Measurements from ENCODE around the gene ARHGAP6.
"Not testable (repeated sequence)": the region's sequence is repeated elsewhere in the genome, so short reads cannot be mapped to it uniquely, and the experiment has no call there.

The ARHGAP6 gene

DNA sequence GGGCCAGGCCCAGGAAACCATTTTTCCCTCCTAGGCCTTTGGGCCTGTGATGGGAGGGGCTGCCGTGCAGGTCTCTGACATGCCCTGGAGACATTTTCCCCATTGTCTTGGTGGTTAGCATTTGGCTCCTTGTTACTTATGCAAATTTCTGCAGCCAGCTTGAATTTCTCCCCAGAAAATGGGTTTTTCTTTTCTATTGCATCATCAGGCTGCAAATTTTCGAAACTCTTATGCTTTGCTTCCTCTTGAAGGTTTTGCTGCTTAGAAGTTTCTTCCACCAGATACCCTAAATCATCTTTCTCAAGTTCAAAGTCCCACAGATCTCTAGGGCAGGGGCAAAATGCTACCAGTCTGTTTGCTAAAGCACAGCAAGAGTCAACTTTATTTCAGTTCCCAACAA is 430.3 kb downstream of the ARHGAP6 start:
- DNase-seq (ENCODE audit: low read depth in 2 of 2), result not testable (repeated sequence)

DNA sequence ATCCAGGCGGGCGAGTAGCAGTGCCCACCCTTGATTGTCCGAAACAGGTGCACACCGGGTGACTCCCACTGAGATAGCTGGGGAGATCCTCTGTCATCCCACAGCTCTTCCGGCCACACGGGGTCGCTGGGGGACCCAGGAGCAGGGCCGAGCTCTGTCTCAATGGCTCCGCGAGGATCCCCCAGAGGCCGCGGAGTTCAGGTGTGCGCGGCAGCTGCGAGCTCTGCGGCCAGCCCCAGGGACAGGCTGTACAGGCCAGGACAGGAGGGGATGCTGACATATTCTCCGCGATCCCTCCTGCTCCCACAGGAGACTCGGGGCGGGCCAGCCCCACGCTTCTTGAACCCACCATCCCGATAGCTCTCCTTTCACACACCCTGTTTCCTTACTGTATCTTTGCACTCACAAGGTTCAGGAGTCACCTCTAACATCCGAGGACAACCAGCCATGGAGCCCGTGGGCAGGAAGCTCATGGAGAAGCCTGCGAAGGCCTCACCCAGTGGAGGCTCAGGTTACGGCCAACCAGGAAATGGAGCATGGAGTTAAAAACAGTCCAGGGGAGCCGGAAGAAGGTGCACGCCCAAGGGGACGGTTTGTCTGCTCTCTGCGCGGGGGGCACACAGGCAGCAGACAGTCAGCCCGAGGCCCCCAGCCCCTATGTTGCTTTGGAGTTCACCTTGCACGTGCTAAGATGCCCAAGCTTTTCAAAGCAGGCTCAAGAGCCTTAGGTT is 450.4 kb downstream of the ARHGAP6 start:
- DNase-seq (ENCODE audit: low read depth in 2 of 2), result no peak

DNA sequence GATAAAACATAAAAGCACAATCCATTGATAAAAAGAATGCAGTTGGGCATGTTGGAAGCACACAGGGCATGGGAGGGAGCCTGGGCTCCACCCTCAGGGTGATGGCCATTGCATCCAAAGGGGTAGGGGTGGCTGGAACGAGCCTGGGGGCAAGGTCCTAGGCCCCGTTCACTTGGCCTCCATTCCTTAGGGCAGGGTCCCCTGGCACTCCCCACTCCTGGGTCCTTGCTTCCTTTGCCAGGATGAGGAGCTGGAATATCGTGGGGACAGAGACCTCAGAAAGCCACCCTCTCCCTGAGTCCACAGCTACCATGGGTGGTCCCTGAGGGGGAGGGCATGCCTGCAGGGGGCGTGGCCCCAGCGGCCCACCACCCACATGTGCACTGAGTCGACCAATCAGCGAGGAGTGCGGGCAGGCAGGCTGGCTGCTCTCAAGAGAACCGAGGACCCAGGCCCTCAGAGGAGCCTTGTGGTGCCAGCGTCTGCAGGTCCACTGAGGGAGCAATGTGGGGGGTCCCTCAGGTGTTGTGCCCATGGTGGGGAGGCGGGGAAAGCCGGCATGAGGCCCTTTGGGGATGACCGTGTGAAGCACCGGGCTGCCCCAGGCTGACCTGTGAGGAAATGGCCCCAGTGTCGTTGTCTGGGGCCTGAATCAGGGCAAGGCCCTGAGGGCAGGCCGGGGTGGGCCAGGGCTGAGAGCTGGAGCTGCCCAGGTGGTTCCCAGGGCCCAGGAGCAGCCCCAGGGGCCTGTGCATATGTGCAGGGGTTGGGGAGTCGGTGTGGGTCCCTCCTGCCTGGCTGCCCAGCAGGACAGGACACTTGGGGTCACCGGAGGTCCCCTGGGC is 451.2 kb downstream of the ARHGAP6 start:
- DNase-seq (ENCODE audit: low read depth in 2 of 2), result no peak

DNA sequence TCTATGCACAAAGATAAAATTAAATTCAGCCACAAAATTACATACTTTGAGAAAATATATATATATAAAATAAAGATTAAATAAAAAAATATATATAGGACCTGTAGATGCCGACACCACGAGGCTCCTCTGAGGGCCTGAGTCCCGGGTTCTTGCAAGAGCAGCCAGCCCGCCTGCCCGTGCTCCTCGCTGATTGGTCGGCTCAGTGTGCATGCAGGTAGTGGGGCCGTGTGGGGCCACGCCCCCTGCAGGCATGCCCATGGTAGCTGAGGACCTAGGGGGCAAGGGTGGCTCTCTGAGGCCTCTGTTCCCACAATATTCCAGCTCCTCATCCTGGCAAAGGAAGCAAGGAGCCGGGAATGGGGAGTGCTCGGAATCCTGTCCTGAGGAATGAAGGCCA is 453.0 kb downstream of the ARHGAP6 start:
- no peak for DNase-seq (ENCODE audit: low read depth in 2 of 2)

DNA sequence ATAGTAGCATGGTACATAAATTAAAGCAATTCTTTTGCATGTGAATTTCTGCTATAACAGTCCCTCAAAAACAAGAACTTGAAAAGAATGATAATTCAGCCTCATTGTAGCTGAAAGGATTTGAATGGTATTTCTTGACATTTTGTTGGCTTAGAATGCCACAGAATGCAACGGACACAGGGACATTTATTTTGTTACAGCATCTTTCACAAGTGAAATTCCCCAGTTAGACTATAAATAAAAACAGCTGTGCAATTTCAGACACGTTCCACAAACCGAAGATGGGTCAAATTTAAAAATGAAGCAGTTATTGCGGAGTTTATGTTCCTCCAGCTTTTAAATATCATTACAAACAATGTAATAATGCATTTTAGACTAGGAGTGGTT is 455.3 kb downstream of the ARHGAP6 start:
- DNase-seq (ENCODE audit: low read depth in 2 of 2), result no peak

DNA sequence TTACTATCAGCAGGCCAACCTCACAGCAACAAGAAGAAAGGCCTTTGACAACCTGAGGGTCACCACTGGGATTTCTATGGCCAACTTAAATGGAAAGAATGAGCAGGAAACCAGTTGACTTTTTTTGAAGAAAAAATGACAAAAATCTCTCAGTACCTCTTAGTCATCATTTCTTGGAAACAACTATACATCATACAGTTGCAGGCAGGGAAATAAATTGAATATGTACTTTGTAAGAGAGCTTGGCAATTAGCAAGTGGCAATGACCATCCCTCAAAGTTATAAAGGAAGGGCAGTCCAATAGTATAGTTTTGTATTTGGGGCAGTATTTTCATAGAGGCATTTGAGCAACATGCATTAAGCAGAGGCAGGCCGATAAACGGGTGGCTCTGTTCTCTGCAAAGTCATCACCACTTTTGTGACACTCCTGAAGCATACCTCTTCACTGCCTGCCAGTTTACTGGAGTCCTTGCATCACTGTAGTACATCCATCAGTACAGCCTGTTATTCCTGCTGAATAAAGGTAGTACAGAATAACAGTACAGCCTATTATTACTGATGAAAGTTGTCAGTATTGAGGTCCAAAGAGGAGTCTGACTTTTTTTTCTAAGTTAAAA is 455.8 kb downstream of the ARHGAP6 start:
- no peak for DNase-seq (ENCODE audit: low read depth in 2 of 2)

DNA sequence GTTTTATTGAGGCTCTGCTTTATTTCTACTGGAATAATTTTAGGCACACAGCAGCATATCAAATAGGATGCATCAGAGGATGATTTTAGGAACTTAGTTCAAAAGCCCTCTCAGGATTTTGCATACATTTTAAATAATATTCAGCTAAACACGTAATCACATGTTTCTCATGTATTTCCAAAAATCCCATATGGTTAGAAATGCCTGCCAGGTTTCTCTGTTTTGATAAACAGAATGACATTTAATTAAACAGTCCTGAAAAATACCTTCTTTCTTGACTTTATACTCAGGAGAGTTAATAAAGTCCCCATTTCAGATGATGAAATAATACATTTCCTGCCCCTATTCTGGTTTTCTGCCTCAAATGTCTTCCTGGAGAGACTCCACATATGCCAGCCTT is 459.0 kb downstream of the ARHGAP6 start:
- DNase-seq (ENCODE audit: low read depth in 2 of 2), result no peak

DNA sequence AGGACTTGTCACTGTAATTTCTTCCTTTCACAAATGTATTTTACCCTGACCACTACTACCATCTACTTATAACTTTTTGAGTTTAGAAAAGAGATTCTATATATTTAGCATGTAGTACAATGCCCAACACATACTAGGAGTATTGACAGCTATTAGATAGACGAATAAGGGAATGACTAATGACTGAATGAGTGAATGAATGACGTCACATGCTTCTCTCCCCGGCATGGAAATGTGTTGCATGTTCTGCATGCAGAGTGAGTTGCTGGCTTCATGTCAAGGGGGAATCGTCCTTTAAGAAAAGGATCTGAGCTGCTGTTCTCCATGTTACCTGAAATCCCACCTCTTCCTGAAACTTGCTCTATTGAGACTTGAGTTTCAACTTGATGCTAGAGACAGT is 459.9 kb downstream of the ARHGAP6 start:
- no peak for DNase-seq (ENCODE audit: low read depth in 2 of 2)

DNA sequence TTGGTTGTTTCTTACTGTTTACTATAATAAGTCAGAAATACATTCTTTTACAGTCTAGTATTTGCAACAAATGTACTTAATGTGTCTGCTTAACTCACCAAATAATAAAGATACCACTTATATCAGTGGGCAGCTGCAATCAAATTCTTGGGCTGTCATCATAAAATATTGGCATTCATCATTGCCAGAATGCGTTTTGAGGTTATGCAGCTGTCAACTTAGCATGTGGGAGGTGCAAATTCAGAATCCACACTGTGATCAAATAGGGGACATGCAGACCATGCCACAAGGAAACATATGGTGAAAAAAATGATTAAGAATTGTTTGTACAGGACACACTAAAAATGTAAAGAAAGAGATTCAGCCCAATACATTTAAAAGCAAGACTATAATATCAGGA is 468.0 kb downstream of the ARHGAP6 start:
- DNase-seq (ENCODE audit: low read depth in 2 of 2), result no peak

DNA sequence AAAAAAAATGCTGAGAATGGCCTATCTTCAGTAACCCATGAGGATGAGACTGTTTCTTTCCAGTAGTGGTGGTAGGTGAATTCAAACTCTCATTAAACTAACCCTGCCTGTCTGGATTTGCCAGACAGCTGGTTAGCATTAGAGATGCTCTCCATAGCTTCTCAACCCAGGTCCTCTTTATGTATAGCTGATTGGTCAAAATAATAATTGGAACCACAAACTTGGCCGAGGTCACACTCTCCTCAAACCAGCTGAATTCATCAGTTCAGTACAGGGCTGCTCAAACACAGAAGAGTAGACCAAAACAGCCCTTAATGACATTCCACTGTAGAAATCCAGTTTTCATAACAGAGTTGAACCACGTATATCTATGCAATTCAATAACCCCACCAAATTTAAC is 469.2 kb downstream of the ARHGAP6 start:
- no peak for DNase-seq (ENCODE audit: low read depth in 2 of 2)

DNA sequence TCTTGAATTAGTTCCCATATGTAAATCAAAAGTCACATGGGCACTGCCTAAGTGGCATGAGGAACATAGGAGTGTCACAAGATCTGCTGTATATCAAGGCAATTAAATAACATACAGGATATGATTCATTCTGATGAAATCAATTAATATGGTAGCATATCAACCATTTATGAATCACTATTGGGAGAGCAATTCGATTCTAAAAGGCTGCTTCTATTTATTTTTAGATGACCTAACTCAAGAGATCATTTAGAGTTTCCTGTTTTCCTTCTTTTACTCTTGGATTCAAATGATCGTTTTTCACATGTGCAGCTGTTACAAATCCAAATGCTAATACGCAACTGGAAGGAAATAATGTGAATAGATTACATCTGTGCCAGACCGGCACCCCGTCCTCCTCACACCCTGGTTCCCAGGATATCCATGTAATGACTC is 472.7 kb downstream of the ARHGAP6 start:
- DNase-seq (ENCODE audit: low read depth in 2 of 2), result no peak

DNA sequence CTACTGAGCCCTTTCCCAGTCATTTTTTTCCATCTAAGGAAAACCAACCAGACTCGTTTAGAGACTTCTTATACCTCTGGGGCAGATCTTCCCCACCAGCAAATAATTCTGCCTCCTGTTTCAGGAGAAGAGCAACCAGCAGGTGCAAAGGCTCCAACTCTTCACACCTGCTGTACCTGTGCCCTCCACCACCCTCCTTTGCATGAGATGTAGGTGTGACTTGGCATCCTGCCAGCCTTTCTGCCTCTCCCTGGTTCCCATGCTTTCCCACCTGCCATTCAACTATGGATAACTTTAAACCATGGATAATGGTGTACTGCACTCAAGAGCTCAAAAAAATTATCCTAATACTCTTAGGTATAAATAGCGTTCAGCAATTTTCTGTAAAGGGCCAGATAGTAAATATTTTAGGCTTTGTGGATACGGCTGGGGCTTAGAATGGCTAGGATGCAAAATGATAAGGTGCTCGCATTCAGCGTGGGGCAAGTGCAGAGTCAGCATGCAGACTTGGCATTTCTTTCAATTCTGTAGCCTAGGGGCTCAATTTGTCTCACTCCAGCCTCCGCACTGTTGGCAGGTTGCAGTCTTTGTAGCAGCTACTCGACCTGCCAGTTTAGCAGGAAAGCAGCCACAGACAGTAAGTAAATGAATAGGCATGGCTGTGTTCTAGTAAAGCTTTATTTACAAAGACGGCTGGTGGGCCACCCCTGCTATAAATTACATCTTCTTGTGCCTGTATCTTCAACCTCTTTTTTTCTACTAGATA is 474.8 kb downstream of the ARHGAP6 start:
- no peak for DNase-seq (ENCODE audit: low read depth in 2 of 2)

DNA sequence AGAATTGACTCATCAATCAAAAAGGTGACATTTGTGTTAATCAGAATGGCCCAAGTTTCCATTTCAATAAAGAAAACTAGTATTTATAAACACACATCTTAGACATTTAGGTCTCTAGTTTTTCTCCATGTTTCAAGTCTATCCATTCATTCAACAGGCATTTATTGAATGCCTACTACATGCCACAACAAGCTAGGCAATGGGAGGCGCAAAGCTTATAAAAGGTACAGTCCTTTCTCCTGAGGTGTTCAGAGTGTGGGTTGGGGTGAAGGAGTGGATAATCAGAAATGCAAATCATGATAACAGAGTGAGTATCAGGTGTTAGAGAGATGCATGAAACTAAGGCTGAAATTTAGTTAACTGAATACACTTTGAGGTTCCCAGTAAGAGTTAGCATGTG is 476.6 kb downstream of the ARHGAP6 start:
- no peak for DNase-seq (ENCODE audit: low read depth in 2 of 2)

DNA sequence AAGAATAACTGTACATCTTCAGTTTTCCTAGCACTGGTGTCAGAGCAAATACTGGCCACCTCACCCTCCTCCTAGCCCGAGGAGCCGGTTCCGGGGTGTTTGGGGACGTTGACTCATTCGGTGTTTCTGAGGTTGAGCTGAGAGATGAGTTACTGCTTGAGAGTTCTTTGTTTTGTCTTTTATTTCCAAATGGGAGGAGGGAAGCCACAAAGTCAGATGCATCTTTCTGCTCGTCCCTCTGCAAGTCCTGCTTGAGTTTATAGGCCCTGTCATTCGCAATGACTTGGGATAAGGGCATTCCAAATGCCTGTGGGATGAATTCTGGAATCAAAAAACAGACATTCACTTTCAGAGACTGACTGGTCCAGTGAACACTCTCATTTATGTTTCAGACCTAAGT is 477.1 kb downstream of the ARHGAP6 start:
- no peak for DNase-seq (ENCODE audit: low read depth in 2 of 2)

DNA sequence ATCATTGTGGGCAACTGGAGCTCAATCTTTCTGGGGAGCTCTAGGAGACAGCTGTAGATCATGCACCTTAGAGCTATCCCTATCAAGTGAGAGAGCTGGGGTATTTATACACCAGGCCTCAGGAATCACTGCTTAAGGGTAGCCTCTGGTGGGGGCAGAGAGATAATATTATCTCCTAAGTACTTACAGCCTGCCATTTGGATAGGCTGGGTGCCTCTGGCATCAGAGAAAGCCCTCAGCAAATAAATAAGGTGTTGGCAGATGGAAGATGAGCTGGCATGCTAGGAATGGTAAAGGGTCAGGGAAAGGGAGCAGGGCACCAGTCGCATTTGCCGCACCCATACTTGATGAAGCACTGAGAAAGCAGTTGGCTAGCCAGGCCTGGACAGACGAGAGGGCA is 478.7 kb downstream of the ARHGAP6 start:
- no peak for DNase-seq (ENCODE audit: low read depth in 2 of 2)

DNA sequence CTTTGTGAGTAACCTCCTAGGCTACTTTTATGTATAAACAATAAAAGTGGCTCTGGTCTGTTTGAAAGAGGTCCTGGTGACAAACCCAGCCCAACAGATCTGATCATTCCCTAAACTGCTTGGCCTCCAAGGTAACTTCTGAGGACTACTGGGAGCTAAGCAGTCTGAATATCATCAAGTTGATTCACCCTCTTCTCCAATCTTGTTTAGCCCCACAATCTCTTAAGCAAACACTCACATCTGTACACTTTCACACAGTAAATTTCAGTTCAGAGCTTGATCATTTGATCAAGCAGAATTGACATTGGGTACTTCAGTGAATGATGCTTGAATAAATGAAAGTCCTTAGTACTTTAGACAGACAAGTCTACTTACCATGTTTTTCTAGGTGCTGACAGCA is 479.9 kb downstream of the ARHGAP6 start:
- no peak for DNase-seq (ENCODE audit: low read depth in 2 of 2)

DNA sequence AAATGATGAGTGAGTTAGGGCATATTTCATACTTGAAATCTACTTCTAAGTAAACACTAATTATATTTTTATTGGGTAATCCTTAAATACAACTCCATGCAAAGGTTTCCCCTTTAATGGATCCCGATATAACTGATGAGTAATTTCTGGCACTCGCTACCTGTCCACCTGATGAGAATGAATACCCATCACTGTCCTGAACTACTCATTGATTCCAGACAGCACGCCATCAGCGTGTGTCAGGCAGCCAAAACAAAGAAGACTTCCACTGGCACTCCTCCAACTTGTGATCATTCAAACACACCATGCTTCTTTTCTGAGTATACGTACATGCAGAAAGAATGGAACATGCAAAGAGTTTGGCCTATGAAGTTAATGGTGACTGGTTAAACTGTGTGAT is 485.1 kb downstream of the ARHGAP6 start:
- DNase-seq (ENCODE audit: low read depth in 2 of 2), result no peak

DNA sequence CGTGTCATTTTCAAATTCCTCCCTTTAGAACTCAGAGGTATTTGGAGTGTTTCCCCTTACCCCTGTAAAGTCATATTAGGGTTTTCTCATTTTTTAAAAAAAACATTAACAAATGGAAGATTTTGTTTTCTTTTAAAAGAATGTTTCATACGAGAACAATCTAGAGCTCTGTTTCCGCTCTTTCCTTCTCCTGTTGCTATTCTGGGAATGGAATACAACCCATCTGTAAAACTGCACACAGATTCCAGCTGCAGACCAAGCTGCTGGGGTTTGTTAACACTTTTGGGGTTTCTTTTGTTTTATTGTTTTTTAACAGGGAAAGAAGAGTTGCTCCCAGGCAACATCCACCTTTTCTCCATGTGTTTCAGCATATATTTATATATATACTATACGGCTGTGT is 493.3 kb downstream of the ARHGAP6 start:
- DNase-seq (ENCODE audit: low read depth in 2 of 2), result no peak

DNA sequence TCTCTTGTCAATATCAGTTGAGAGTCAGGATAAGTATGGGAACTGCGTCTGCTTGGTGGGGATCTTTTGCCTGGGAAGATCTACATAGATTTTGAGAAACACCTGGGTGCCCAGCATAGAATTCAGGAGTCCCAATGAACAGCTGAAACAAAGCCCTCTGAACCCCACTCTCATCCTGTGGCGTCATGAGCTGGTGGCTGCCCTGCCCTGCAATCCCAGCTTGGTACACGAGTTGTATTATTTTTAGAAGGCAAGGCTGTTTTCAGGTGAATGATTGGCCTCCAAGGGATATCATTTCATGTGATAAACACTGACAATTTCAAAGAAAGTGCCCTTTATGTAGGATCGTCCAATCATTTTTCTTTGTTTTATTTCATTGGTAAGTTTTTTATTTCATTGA is 493.8 kb downstream of the ARHGAP6 start:
- DNase-seq (ENCODE audit: low read depth in 2 of 2), result no peak

DNA sequence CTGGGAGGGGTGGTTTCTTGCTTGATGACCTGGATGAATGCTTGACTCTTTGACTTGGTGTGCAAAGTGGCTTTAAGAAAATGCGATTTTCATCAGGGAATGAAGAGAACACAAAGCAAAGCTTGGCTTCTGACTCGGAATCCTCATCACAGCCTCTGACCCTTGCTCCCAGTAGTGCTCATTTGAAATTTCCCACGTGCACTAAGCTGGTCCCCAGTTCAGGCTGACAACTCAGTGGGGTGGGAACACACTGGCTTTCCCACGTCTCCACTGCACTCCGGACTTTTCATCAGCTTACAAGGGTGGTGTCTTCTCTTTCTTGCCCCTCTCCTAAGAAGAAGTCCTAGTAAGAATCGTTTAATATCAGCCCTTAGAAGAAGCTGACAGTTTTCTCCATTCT is 501.3 kb downstream of the ARHGAP6 start:
- DNase-seq (ENCODE audit: low read depth in 2 of 2), result no peak

DNA sequence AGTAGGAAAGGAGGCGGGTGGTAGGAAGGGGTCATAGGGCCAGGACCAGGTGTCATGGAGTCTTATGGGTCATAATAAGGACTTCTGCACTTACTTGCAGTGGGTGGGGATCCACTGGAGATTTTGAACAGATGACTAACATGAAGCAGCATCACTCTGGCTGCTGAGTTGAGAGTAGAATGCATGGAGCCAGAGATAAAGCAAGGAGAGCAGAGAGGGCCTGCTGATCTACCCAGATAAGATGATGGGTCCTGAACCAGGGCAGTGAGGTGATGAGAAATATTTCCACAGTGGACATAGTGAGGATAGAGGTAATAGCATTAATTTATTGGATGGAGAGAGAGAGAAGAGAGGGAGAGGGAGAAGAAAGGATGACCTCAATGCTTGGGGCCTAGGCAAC is 506.6 kb downstream of the ARHGAP6 start:
- no peak for DNase-seq (ENCODE audit: low read depth in 2 of 2)
